GM23248 (cell line): ENCODE data around the gene TADA2A.

ENCODE experiments used
- EZH2 ChIP-seq: fragments of 200-600 bp; sonication (generic); IDR thresholded peaks from 2 replicates; pipeline ENCODE4 v1.6.1; 2018; ENCODE audit warnings: antibody characterized with exemption, mild to moderate bottlenecking; ENCODE audit not compliant: insufficient read depth, poor library complexity, severe bottlenecking
- EZH2phosphoT487 ChIP-seq: fragments of 200-600 bp; sonication (generic); IDR thresholded peaks from 2 replicates; pipeline ENCODE4 v1.6.1; 2018; ENCODE audit warnings: antibody characterized with exemption, moderate library complexity, mild to moderate bottlenecking, low read depth; ENCODE audit not compliant: insufficient read depth

- no peak for TF ChIP-seq EZH2phosphoT487
- TF ChIP-seq EZH2 = no peak
Observed at GRCh38 chr17:37393352-37393751, 13.3 kb upstream of the TADA2A start.
